ENCODE data around the gene ADAMTS10.
"Not testable (repeated sequence)": the region's sequence is repeated elsewhere in the genome, so short reads cannot be mapped to it uniquely, and the experiment has no call there.

Gene ADAMTS10

GRCh38 chr19:8610041-8610935 lies at the start of gene ADAMTS10:
Gene ADAMTS10 (minus strand): TSS chr19:8610715. CDS start chr19:8605710, 5,005 bp downstream.
- no peak for DNase-seq (ENCODE audit: low spot score)

DNA sequence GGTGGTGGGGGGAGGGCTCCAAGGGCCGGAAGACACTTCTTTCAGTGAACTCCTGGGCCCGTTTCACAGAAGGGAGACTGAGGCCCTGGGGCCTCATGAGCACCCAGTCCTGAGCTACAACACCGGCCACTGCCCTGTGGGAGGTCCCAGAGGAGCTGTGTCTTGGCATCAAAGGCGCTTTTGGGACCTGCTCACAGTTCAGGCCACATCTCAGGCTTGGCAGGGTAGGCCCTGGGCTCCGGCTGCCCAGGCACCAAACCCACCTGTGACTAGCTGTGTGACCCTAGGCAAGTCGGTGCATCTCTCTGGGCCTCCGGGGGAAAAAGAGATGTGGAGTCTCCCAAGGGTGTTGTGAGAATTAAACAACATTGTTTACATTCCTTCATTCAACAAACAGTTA lies 49.4 kb upstream of the ADAMTS10 start:
- no peak for DNase-seq (ENCODE audit: low spot score)

- no peak for DNase-seq (ENCODE audit: low spot score)
These were observed 47.4 kb upstream of the ADAMTS10 start for GRCh38 chr19:8657869-8658268.

GRCh38 chr19:8655340-8655709 lies 44.8 kb upstream of the ADAMTS10 start:
- DNase-seq (ENCODE audit: low spot score): no peak

DNA sequence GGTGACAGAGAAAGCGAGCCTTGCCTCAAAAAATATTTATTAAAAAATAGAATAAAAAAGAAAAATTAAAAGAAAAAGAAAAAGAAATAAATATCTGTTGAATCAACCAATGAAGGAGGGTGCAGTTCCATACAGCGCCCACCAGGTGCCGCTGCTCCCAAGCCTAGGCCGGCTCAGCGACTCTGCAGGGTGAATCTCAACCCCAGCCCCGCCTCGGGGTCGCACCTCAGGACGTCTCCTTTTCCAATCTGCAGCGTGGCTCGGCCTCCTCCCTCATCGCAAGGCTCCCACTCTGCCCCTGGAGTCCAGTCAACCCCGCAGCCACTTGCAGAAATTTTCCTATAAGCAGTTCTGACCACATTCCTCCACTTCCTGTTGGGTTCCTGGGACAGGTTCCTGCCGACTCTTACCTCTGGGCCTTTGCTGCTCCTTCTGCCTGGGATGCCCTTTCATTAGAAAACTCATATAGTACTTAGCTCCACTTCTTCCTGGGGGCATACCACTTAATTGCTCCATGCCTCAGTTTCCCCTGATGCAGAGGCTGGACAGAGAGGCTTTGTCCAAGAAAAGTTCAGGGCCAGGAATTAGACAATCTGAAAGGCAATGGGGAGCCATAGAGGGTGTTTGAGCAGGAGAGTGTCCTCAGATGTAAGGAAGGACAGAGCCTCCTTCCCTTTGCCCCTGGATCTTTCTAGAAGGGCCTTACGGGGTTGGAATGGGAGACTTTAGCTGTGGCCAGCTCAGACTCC lies 44.2 kb upstream of the ADAMTS10 start:
- peak; percentile 43 for DNase-seq (ENCODE audit: low spot score)

GRCh38 chr19:8648240-8648639 lies 37.7 kb upstream of the ADAMTS10 start:
- DNase-seq (ENCODE audit: low spot score): no peak

DNA sequence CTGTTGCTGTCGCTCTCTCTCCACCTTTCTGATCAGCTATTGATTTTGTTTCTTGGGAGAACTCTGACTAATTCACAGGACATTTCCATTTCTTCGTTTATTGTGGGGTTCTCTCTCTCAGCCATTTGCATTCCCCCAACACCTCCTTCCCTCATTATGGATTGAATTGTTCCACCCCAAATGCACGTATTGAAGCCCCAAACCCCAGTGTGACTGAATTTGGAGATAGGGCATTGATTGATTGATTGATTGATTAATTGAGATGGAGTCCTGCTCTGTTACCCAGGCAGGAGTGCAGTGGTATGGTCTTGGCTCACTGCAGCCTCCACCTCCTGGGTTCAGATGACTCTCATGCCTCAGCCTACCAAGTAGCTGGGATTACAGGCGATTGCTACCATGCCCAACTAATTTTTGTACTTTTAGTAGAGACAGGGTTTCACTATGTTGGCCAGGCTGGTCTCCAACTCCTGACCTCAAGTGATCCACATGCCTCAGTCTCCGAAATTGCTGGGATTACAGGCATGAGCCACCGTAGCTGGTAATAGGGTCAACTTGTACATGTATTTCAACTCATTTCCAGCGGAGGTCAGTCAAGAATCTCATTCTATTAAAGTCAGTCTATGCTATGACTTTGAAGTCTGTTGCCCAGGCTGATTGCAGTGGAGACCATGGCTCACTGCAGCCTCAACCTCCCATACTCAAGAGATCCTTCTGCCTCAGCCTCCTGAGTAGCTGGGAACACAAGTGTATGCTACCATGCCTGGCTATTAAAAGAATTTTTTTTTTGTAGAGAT lies 33.5 kb upstream of the ADAMTS10 start:
- DNase-seq (ENCODE audit: low spot score): no peak

GRCh38 chr19:8642561-8642960 lies 32.0 kb upstream of the ADAMTS10 start:
- no peak for DNase-seq (ENCODE audit: low spot score)

- no peak for DNase-seq (ENCODE audit: low spot score)
These were observed 31.5 kb upstream of the ADAMTS10 start for GRCh38 chr19:8641908-8642547.

DNA sequence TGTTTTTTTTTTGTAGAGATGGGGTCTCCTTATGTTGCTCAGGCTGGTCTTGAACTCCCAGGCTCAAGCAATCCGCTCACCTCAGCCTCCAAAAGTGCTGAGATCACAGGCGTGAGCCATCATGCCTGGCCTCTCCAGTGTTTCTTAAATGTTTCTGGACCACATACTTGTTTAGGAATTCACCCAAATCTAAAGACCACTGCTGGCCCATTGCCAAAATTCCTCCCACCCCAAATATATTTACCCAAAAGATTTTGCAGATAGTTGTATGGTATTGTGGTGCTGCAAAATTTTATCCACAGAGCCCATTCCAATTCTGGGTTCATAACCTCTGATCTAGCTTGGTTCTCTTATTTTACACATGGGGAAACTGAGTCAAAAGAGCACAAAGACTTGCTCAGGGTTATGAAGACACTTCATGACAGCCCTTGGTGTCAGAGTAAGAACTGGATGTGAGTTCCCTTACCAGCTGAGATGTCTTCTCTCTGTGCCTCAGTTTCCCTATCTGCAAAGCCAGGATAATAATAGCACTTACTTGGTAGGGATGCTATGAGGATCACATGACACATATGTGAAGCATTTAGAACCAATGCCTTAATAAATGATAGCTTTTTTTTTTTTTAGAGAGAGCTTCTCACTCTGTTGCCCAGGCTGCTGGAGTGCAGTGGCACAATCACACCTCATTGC lies 30.8 kb upstream of the ADAMTS10 start:
- no peak for DNase-seq (ENCODE audit: low spot score)

- DNase-seq (ENCODE audit: low spot score): no peak
These were observed 30.0 kb upstream of the ADAMTS10 start for GRCh38 chr19:8640402-8641004.

DNA sequence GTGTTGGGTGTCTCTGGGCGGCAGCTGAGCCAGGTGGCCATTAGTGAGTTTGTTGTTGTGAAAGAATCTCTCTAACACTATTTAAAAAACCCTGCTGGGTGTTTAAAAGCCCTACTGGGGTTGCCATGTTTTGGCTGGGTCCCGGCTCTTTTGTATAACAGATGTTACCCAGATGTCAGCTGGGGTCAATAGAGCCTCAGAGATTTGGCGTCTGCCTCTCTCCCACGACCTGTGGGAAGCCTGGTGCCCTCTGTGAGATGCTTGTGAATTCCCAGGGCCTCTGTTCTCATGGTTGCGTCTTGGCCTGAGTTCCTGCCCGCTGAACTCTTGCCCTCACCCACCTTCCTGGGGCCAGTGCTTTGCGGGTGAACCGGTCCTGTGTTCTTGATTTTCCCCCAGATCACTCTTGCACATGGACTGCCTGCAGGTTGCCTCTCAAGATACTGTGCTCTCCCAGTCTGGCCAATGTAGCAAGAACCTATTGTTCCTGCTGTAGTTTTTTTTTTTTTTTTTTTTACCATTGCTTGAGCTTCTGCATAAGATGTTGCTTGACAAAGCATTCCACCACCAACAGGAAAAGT lies 29.4 kb upstream of the ADAMTS10 start:
- DNase-seq (ENCODE audit: low spot score): no peak

DNA sequence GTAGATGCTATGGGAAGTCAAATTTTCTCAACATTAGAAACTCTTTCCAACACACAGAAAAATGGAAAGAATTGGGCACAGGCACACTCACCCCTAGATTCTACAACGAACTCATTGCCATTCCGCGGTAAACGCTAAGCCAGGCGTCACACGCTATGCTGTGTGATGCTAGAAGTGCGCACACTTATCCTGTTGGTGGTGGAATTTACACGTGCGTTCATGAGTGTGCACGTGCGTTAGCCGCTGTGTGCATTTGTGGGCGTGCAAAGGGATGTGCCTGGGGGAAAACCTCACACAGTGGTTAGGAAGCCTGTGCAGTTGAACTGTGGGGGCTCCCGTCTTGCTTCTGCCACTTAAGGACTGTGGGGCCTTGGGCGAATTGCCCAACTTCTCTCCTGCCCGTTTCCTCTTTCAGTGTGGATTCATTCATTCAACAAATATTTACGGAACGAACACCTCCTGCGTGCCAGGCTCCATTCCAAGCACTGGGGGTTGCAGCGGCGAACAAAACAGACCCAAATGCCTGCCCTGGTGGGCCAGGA lies 27.6 kb upstream of the ADAMTS10 start:
- DNase-seq (ENCODE audit: low spot score): no peak

GRCh38 chr19:8637070-8637469 lies 26.6 kb upstream of the ADAMTS10 start:
- DNase-seq (ENCODE audit: low spot score): not testable (repeated sequence)

DNA sequence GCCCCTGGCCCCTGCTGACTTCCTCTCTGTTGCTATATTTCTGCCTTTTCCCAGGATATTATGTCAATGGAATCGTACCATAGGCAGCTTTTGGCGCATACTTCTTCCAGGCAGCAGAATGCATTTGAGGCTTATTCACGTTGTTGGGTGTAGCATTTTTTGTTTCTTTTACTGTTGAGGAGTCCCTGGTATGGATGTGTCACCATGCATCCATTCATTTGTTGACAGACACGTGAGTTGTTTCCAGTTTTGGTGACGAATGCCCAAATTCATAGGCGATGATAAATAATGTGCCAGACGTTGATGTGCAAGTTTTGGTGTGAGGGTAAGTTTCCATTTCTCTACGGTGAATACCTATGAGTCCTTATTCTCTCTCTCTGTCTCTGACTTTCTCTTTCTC lies 24.9 kb upstream of the ADAMTS10 start:
- DNase-seq (ENCODE audit: low spot score): no peak

- DNase-seq (ENCODE audit: low spot score): no peak
These were observed 20.9 kb upstream of the ADAMTS10 start for GRCh38 chr19:8631425-8631819.

GRCh38 chr19:8630796-8631424 lies 20.4 kb upstream of the ADAMTS10 start:
- DNase-seq (ENCODE audit: low spot score): no peak

GRCh38 chr19:8629996-8630683 lies 19.6 kb upstream of the ADAMTS10 start, which contains the start of gene NFILZ:
Gene NFILZ (plus strand): TSS chr19:8630633. CDS start chr19:8676766, 46,133 bp downstream.
- no peak for DNase-seq (ENCODE audit: low spot score)

- DNase-seq (ENCODE audit: low spot score): no peak
These were observed 18.7 kb upstream of the ADAMTS10 start for GRCh38 chr19:8629184-8629583.

Data from hematopoietic multipotent progenitor cell treated with erythropoietin and hydrocortisone succinate and interleukin-3 and kit ligand, for 17 days (in vitro differentiated cells).